ENCODE data around the gene OPA1.
A peak's percentile ranks its signal among the peaks of the same experiment; 100 is the strongest.

The OPA1 gene

GRCh38 chr3:193564012-193564411 lies 29.0 kb upstream of the OPA1 start:
- DNase-seq (ENCODE audit: low spot score), result no peak
- peak; percentile 6 for TF ChIP-seq CTCF (IDR thresholded peaks at IDR 0.05; ENCODE audit: extremely low read depth, missing control alignments)

GRCh38 chr3:193569119-193569518 lies 23.9 kb upstream of the OPA1 start:
- no peak for TF ChIP-seq CTCF (IDR thresholded peaks at IDR 0.05; ENCODE audit: extremely low read depth, missing control alignments)

GRCh38 chr3:193572426-193572908 lies 20.5 kb upstream of the OPA1 start:
- peak; percentile 64 for TF ChIP-seq CTCF (IDR thresholded peaks at IDR 0.05; ENCODE audit: extremely low read depth, missing control alignments)
- peak; percentile 53 for DNase-seq (ENCODE audit: low spot score)

More at GRCh38 chr3:193569119-193569518, 23.9 kb upstream of the OPA1 start:
- no peak for DNase-seq (ENCODE audit: low spot score)

- DNase-seq (ENCODE audit: low spot score), result no peak
- TF ChIP-seq CTCF (IDR thresholded peaks at IDR 0.05; ENCODE audit: extremely low read depth, missing control alignments), result no peak
Observed at GRCh38 chr3:193573403-193574191, 19.4 kb upstream of the OPA1 start.

GRCh38 chr3:193574488-193575070 lies 18.4 kb upstream of the OPA1 start:
- no peak for TF ChIP-seq CTCF (IDR thresholded peaks at IDR 0.05; ENCODE audit: extremely low read depth, missing control alignments)
- no peak for DNase-seq (ENCODE audit: low spot score)

GRCh38 chr3:193585530-193585929 lies 7.5 kb upstream of the OPA1 start:
- DNase-seq (ENCODE audit: low spot score), result no peak
- TF ChIP-seq CTCF (IDR thresholded peaks at IDR 0.05; ENCODE audit: extremely low read depth, missing control alignments), result no peak

- DNase-seq (ENCODE audit: low spot score), result no peak
- no peak for TF ChIP-seq CTCF (IDR thresholded peaks at IDR 0.05; ENCODE audit: extremely low read depth, missing control alignments)
Observed at GRCh38 chr3:193586526-193586925, 6.5 kb upstream of the OPA1 start.

Data from GM20000 (cell line).